SH-SY5Y (cell line): ENCODE data around the gene KLK6.

Experiments used
- GATA2 ChIP-seq: IDR thresholded peaks from 2 replicates; pipeline ENCODE4 v1.6.1; 2011; ENCODE audit warnings: mild to moderate bottlenecking, low read depth, low read length
- GATA3 ChIP-seq: IDR thresholded peaks from 2 replicates; pipeline ENCODE4 v1.6.1; 2011; ENCODE audit warnings: low read depth, mild to moderate bottlenecking, low read length, moderate library complexity

- TF ChIP-seq GATA2 (no peak), GATA3 (no peak)
These were observed 59.9 kb downstream of the KLK6 start for GRCh38 chr19:50909240-50910070.
